GM12864 (cell line): ENCODE results near the gene TBX1.

Experiments
- DNase-seq: peaks from one replicate; pipeline ENCODE4 v3.0.0-alpha.2; 2011; ENCODE audit warnings: low read depth
- H3K4me3 ChIP-seq: 2 replicates; pipeline ENCODE4 v1.5.1; 2011; ENCODE audit warnings: mild to moderate bottlenecking, low read depth, low read length, control low read depth
- CTCF ChIP-seq: IDR thresholded peaks from 2 replicates; pipeline ENCODE4 v1.5.1; 2011; ENCODE audit warnings: low read depth, mild to moderate bottlenecking, moderate library complexity, low read length, control low read depth, inconsistent platforms; ENCODE audit errors: missing control alignments

TBX1 gene

GRCh38 chr22:19811811-19812771 is 51.5 kb downstream of the TBX1 start:
- no peak for TF ChIP-seq CTCF
- no peak overlapping the region for H3K4me3 ChIP-seq
- no peak for DNase-seq

- no peak for DNase-seq
Measured at GRCh38 chr22:19812910-19813309, 52.3 kb downstream of the TBX1 start.

GRCh38 chr22:19814428-19814827 is 53.9 kb downstream of the TBX1 start:
- no peak overlapping the region for H3K4me3 ChIP-seq
- no peak for TF ChIP-seq CTCF
- DNase-seq: no peak

More at GRCh38 chr22:19812910-19813309, 52.3 kb downstream of the TBX1 start:
- TF ChIP-seq CTCF: no peak
- no peak overlapping the region for H3K4me3 ChIP-seq

- no peak for TF ChIP-seq CTCF
- no peak for DNase-seq
- no peak overlapping the region for H3K4me3 ChIP-seq
Measured at GRCh38 chr22:19815093-19815822, 54.7 kb downstream of the TBX1 start.

- no peak overlapping the region for H3K4me3 ChIP-seq
- DNase-seq: no peak
- TF ChIP-seq CTCF: no peak
Measured at GRCh38 chr22:19815823-19816290, 55.3 kb downstream of the TBX1 start.

- no peak for DNase-seq
- TF ChIP-seq CTCF: no peak
- no peak overlapping the region for H3K4me3 ChIP-seq
Measured at GRCh38 chr22:19816372-19817119, 56.0 kb downstream of the TBX1 start.
